HL-60 (cell line): ENCODE results near the gene NPR3.

ENCODE experiments used
- DNase-seq, 2 experiments: peaks; one replicate each; pipeline ENCODE4 v3.0.0-alpha.2; 2010 to 2020; ENCODE audit warnings: low read depth in 1 of 2, low spot score in 1 of 2
- H3K27ac ChIP-seq: fragments of 250-450 bp; sonication (Bioruptor Pico); replicated peaks from 2 replicates; pipeline ENCODE4 v1.5.1; 2020; ENCODE audit warnings: mild to moderate bottlenecking, moderate library complexity
- H3K27me3 ChIP-seq: fragments of 250-450 bp; sonication (Bioruptor Pico); 2 replicates; pipeline ENCODE4 v1.5.1; 2021; ENCODE audit warnings: mild to moderate bottlenecking, moderate library complexity; ENCODE audit not compliant: insufficient read depth, poor library complexity, severe bottlenecking
- H3K4me3 ChIP-seq: replicated peaks from 2 replicates; pipeline ENCODE4 v1.5.1; 2011; ENCODE audit warnings: mild to moderate bottlenecking, control low read depth, low read length; ENCODE audit not compliant: insufficient read depth
- CTCF ChIP-seq: IDR thresholded peaks from one replicate; pipeline ENCODE4 v1.5.1; 2011; ENCODE audit warnings: low read length, control low read depth, inconsistent platforms; ENCODE audit not compliant: insufficient read depth
- GABPA ChIP-seq: IDR thresholded peaks from 2 replicates; pipeline ENCODE4 v1.6.1; 2012; ENCODE audit warnings: low read depth
- POLR2AphosphoS5 ChIP-seq: IDR thresholded peaks from 2 replicates; pipeline ENCODE4 v1.6.1; 2012; ENCODE audit warnings: low read depth
- REST ChIP-seq: IDR thresholded peaks from 2 replicates; pipeline ENCODE4 v1.6.1; 2012; ENCODE audit warnings: low read depth; ENCODE audit not compliant: insufficient replicate concordance
- SPI1 ChIP-seq: IDR thresholded peaks from 2 replicates; pipeline ENCODE4 v1.6.1; 2012; ENCODE audit warnings: low read depth, mild to moderate bottlenecking, borderline replicate concordance

The NPR3 gene

GRCh38 chr5:32810804-32811203 lies 99.7 kb downstream of the NPR3 start:
- no peak for DNase-seq
- H3K4me3 ChIP-seq = no peak overlapping the region
- H3K27ac ChIP-seq = no peak overlapping the region
- no peaks in the 10 kb centered on the region for H3K27me3 ChIP-seq
- no peak for TF ChIP-seq CTCF

- DNase-seq = no peak
- no peaks in the 10 kb centered on the region for H3K27me3 ChIP-seq
- TF ChIP-seq POLR2AphosphoS5 = no peak
- no peak for TF ChIP-seq SPI1
- no peak for TF ChIP-seq REST
- TF ChIP-seq CTCF = no peak
- no peak for TF ChIP-seq GABPA
- no peak overlapping the region for H3K27ac ChIP-seq
- H3K4me3 ChIP-seq = no peak overlapping the region
Measured at GRCh38 chr5:32812399-32812798, 101.3 kb downstream of the NPR3 start.

- no peaks in the 10 kb centered on the region for H3K27me3 ChIP-seq
- TF ChIP-seq CTCF (no peak), GABPA (no peak), POLR2AphosphoS5 (no peak), SPI1 (no peak), REST (no peak)
Measured at GRCh38 chr5:32814141-32814540, 103.0 kb downstream of the NPR3 start.

GRCh38 chr5:32814620-32815019 lies 103.5 kb downstream of the NPR3 start:
- DNase-seq = no peak
- Histone ChIP-seq H3K27me3 (no peaks in the 10 kb centered on the region), H3K4me3 (no peak overlapping the region), H3K27ac (no peak overlapping the region)
- TF ChIP-seq GABPA (no peak), SPI1 (no peak), REST (no peak), POLR2AphosphoS5 (no peak), CTCF (no peak)

More at GRCh38 chr5:32814141-32814540, 103.0 kb downstream of the NPR3 start:
- Histone ChIP-seq H3K4me3 (no peak overlapping the region), H3K27ac (no peak overlapping the region)
- DNase-seq = no peak
